Measurements from ENCODE around the gene EFL1. TPM values are rescaled to one million over a fixed set of nuclear protein-coding genes. Genes with fewer than 3 reads are reported as not detected.

The EFL1 gene
- total and polyA plus RNA-seq, 2 of the 8 experiments (the other 6 are each of a cell fraction or from before 2014, with no cell fraction given): 10.8 to 31.5 TPM

- Histone ChIP-seq H2BK20ac (ENCODE audit: low read length) (no peak overlapping the region), H3K79me2 (ENCODE audit: control insufficient read depth in 1 of 2, insufficient read depth in 2 of 2, low read length in 2 of 2) (no peaks in the 10 kb centered on the region), H3K9me3 (ENCODE audit: insufficient read depth in 2 of 2, low read depth in 1 of 2, low read length in 1 of 2) (no peaks in the 10 kb centered on the region), H3K9ac (replicated peaks in 1 of 4; ENCODE audit: extremely low read depth in 1 of 4, low read depth in 3 of 4, low read length in 3 of 4) (no peak overlapping the region), H4K20me1 (replicated peaks in 1 of 2; ENCODE audit: control insufficient read depth in 1 of 2, insufficient read depth in 2 of 2, low read length in 2 of 2) (no peaks in the 10 kb centered on the region), H3K4me3 (ENCODE audit: extremely low read depth in 1 of 4, insufficient read depth in 2 of 4, low read depth in 3 of 4, low read length in 4 of 4) (no peak overlapping the region), H2AFZ (ENCODE audit: low read length) (no peak overlapping the region), H4K91ac (replicated peaks; ENCODE audit: insufficient read length, low read length) (no peak overlapping the region), H2BK120ac (replicated peaks; ENCODE audit: low read depth, low read length) (no peak overlapping the region), H4K5ac (ENCODE audit: insufficient read length, low read depth, low read length) (no peak overlapping the region), H3K14ac (ENCODE audit: insufficient read length) (no peak overlapping the region), H2BK12ac (ENCODE audit: low read depth, low read length) (no peak overlapping the region), H3K23ac (ENCODE audit: insufficient read length) (no peak overlapping the region), H3K27ac (ENCODE audit: low read depth, low read length) (no peak overlapping the region), H3K4ac (replicated peaks; ENCODE audit: insufficient read length, low read depth, low read length) (no peak overlapping the region), H3K23me2 (ENCODE audit: low read depth, low read length) (peaks cover 2% of the 10 kb centered on the region; the same call in 1 of the 2 replicates), H3K36me3 (ENCODE audit: control insufficient read depth in 2 of 4, insufficient read depth in 4 of 4, low read length in 3 of 4) (no peaks in the 10 kb centered on the region), H3K4me1 (replicated peaks in 1 of 4; ENCODE audit: control insufficient read depth in 3 of 4, insufficient read depth in 4 of 4, low read length in 3 of 4) (peaks cover 0 to 4% (median 3%) of the 10 kb centered on the region in 4 experiments; a peak in 4 of 7 replicates), H4K8ac (ENCODE audit: extremely low read depth, insufficient read depth, low read length) (no peak overlapping the region), H3K27me3 (replicated peaks in 1 of 4; ENCODE audit: control insufficient read depth in 3 of 4, extremely low read depth in 1 of 4, insufficient read depth in 3 of 4, low read length in 3 of 4) (no peaks in the 10 kb centered on the region), H3K18ac (ENCODE audit: extremely low read depth, low read length) (no peak overlapping the region), H2BK5ac (ENCODE audit: low read depth, low read length) (no peak overlapping the region), H2BK15ac (ENCODE audit: low read length) (no peak overlapping the region), H3K79me1 (ENCODE audit: low read depth, low read length) (no peaks in the 10 kb centered on the region), H2AK5ac (ENCODE audit: low read depth, low read length) (no peak overlapping the region), H3K56ac (replicated peaks; ENCODE audit: insufficient read length, low read depth, low read length) (no peak overlapping the region), H3K4me2 (ENCODE audit: insufficient read depth in 1 of 2, low read depth in 2 of 2, low read length in 2 of 2) (no peak overlapping the region)
- DNase-seq (ENCODE audit: low read depth in 1 of 2, low spot score in 2 of 2) (no peak), FAIRE-seq (no peak)
- ChIA-PET CTCF (ENCODE audit: partially characterized antibody) (no interaction called here), POLR2A (ENCODE audit: partially characterized antibody) (no interaction called here)
- WGBS, 2 experiments (ENCODE audit: extremely low coverage in 1 of 2, insufficient coverage in 1 of 2, insufficient read length in 1 of 2, insufficient replicate concordance in 2 of 2, low coverage in 1 of 2, low lambda C conversion rate in 2 of 2, missing lambda C conversion rate in 1 of 2): 80% methylated on average over 3 of the region's 5 CpGs; no CpG with 5 or more reads in 1 of the 2 experiments
- TF ChIP-seq NANOG (IDR thresholded peaks at IDR 0.05; ENCODE audit: insufficient read depth, low read depth, low read length, poor library complexity, severe bottlenecking) (no peak), CEBPB (IDR thresholded peaks at IDR 0.05; ENCODE audit: low read depth, low read length) (no peak), JUN (IDR thresholded peaks at IDR 0.05; ENCODE audit: low read depth, low read length) (no peak), RNF2 (IDR thresholded peaks at IDR 0.05; ENCODE audit: borderline replicate concordance, low read depth, low read length, missing control alignments, poor library complexity, severe bottlenecking) (no peak), GABPA (IDR thresholded peaks at IDR 0.05; ENCODE audit: borderline replicate concordance, insufficient read depth, low read length) (no peak), HDAC6 (IDR thresholded peaks at IDR 0.05; ENCODE audit: low read depth, low read length) (no peak), GTF2F1 (IDR thresholded peaks at IDR 0.05; ENCODE audit: borderline replicate concordance, low read depth, low read length) (no peak), SP4 (IDR thresholded peaks at IDR 0.05; ENCODE audit: low read length) (no peak), CHD1 (IDR thresholded peaks at IDR 0.05; ENCODE audit: low read depth, low read length) (no peak), SUZ12 (IDR thresholded peaks at IDR 0.05; ENCODE audit: low read length) (no peak), POU5F1 (IDR thresholded peaks at IDR 0.05; ENCODE audit: low read depth, low read length) (no peak), CBX8 (IDR thresholded peaks at IDR 0.05; ENCODE audit: borderline replicate concordance, low read depth, low read length) (no peak), KDM5A (IDR thresholded peaks at IDR 0.05; ENCODE audit: low read length) (no peak), MAFK (IDR thresholded peaks at IDR 0.05; ENCODE audit: low read depth, low read length) (no peak)
Measured at GRCh38 chr15:82292271-82292670, 29.7 kb upstream of the EFL1 start.
